Left ventricle myocardium inferior (tissue), 1 donor: Measurements from ENCODE around the gene TLX2. TPM values are rescaled to one million over a fixed set of nuclear protein-coding genes. Genes with fewer than 3 reads are reported as not detected.

Experiments
- DNase-seq: peaks from one replicate; pipeline ENCODE4 v3.0.0-alpha.2; 2020
- H3K27ac ChIP-seq: fragments of 200-600 bp; replicated peaks from 2 replicates; pipeline ENCODE4 v1.8.0; 2021
- H3K27me3 ChIP-seq: fragments of 200-600 bp; 2 replicates; pipeline ENCODE4 v1.8.0; 2021; ENCODE audit warnings: low read depth
- H3K36me3 ChIP-seq: fragments of 200-600 bp; 2 replicates; pipeline ENCODE4 v1.8.0; 2021
- H3K4me1 ChIP-seq: fragments of 200-600 bp; 2 replicates; pipeline ENCODE4 v1.8.0; 2021
- H3K4me3 ChIP-seq: fragments of 200-600 bp; 2 replicates; pipeline ENCODE4 v1.8.0; 2021; ENCODE audit warnings: mild to moderate bottlenecking, moderate library complexity
- H3K9me3 ChIP-seq: fragments of 200-600 bp; replicated peaks from 2 replicates; pipeline ENCODE4 v1.8.0; 2021
- CTCF ChIP-seq: fragments of 200-600 bp; IDR thresholded peaks from 2 replicates; pipeline ENCODE4 v1.8.0; 2021; ENCODE audit warnings: antibody characterized with exemption, mild to moderate bottlenecking, borderline replicate concordance
- intact Hi-C: fragments of 100-400 bp; cut with micrococcal nuclease; formaldehyde crosslinking; loops from one replicate; pipeline ENCODE4 v1.11.0; 2022
- total RNA-seq: library from RNA; stranded (reverse); fragmentation: NEBNext Ultra II Directional; extraction: Animal tissue kit (Norgen Biotek cat#: 25700); gene quantifications from one replicate; pipeline ENCODE4 v1.2.1, GENCODE V29; 2021
- donor health status: DM: no; HTN: yes; CAD: no; lungs with severe emphysema.

TLX2 gene
- total RNA-seq, 1 donor from 2014 or later = not detected

GRCh38 chr2:74515271-74515980 is 1.2 kb downstream of the TLX2 start:
- TF ChIP-seq CTCF = no peak
- Histone ChIP-seq H3K27ac (no peak overlapping the region), H3K9me3 (no peaks in the 10 kb centered on the region), H3K27me3 (peaks cover 100% of the 10 kb centered on the region), H3K4me1 (peaks cover 35% of the 10 kb centered on the region), H3K36me3 (no peaks in the 10 kb centered on the region), H3K4me3 (peak overlapping the region; percentile 64)
- intact Hi-C loops = no loop called here
- no peak for DNase-seq

- peaks cover 35% of the 10 kb centered on the region for H3K4me1 ChIP-seq
- no peak overlapping the region for H3K27ac ChIP-seq
- H3K27me3 ChIP-seq = peaks cover 100% of the 10 kb centered on the region
- H3K9me3 ChIP-seq = no peaks in the 10 kb centered on the region
- peak; percentile 75 for DNase-seq
- peak overlapping the region; percentile 64 for H3K4me3 ChIP-seq
- intact Hi-C loops = no loop called here
- TF ChIP-seq CTCF = no peak
- no peaks in the 10 kb centered on the region for H3K36me3 ChIP-seq
These were observed 1.9 kb downstream of the TLX2 start for GRCh38 chr2:74515981-74516633.

GRCh38 chr2:74516650-74517049 is 2.4 kb downstream of the TLX2 start:
- Histone ChIP-seq H3K4me1 (peaks cover 35% of the 10 kb centered on the region), H3K27ac (no peak overlapping the region), H3K27me3 (peaks cover 98% of the 10 kb centered on the region), H3K4me3 (peak overlapping the region; percentile 64), H3K36me3 (no peaks in the 10 kb centered on the region), H3K9me3 (no peaks in the 10 kb centered on the region)
- intact Hi-C loops = no loop called here
- TF ChIP-seq CTCF = no peak
- no peak for DNase-seq

GRCh38 chr2:74522516-74522915 is 8.3 kb downstream of the TLX2 start:
- intact Hi-C loops = no loop called here
- peaks cover 1% of the 10 kb centered on the region for H3K4me1 ChIP-seq
- H3K4me3 ChIP-seq = no peak overlapping the region
- peaks cover 21% of the 10 kb centered on the region for H3K36me3 ChIP-seq
- no peak for TF ChIP-seq CTCF
- no peak for DNase-seq
- H3K27ac ChIP-seq = no peak overlapping the region
- peaks cover 51% of the 10 kb centered on the region for H3K27me3 ChIP-seq
- no peaks in the 10 kb centered on the region for H3K9me3 ChIP-seq

- TF ChIP-seq CTCF = no peak
- intact Hi-C loops = no loop called here
These were observed 9.8 kb downstream of the TLX2 start for GRCh38 chr2:74524005-74524404.

More at GRCh38 chr2:74524005-74524404, 9.8 kb downstream of the TLX2 start:
- DNase-seq = no peak
- peaks cover 16% of the 10 kb centered on the region for H3K4me1 ChIP-seq
- peaks cover 36% of the 10 kb centered on the region for H3K27me3 ChIP-seq
- H3K9me3 ChIP-seq = no peaks in the 10 kb centered on the region
- peaks cover 30% of the 10 kb centered on the region for H3K36me3 ChIP-seq
- no peak overlapping the region for H3K27ac ChIP-seq
- no peak overlapping the region for H3K4me3 ChIP-seq
